HepG2 (cell line): ENCODE measurements around the gene HS6ST1. TPM values are rescaled to one million over a fixed set of nuclear protein-coding genes. Genes with fewer than 3 reads are reported as not detected.

ENCODE experiments used
- CENPX ChIP-seq: sonication (generic); formaldehyde crosslinking; IDR thresholded peaks from 2 replicates; pipeline ENCODE4 v1.9.0; 2021; ENCODE audit warnings: mild to moderate bottlenecking, missing genetic modification reagents, moderate library complexity
- HDAC2 ChIP-seq: sonication (generic); formaldehyde crosslinking; IDR thresholded peaks from 2 replicates; pipeline ENCODE4 v1.4.0; 2020; ENCODE audit warnings: missing genetic modification reagents
- HIVEP1 ChIP-seq: sonication (generic); formaldehyde crosslinking; IDR thresholded peaks from 2 replicates; pipeline ENCODE4 v1.4.0; 2020; ENCODE audit warnings: mild to moderate bottlenecking, missing genetic modification reagents
- JARID2 ChIP-seq: sonication (generic); formaldehyde crosslinking; IDR thresholded peaks from 2 replicates; pipeline ENCODE4 v1.8.1; 2023; ENCODE audit warnings: missing genetic modification reagents, inconsistent platforms; ENCODE audit not compliant: insufficient replicate concordance
- JUN ChIP-seq: sonication (generic); formaldehyde crosslinking; IDR thresholded peaks from 2 replicates; pipeline ENCODE4 v1.4.0; 2020; ENCODE audit warnings: mild to moderate bottlenecking, missing genetic modification reagents
- PAWR ChIP-seq: sonication (generic); formaldehyde crosslinking; IDR thresholded peaks from 2 replicates; pipeline ENCODE4 v1.4.0; 2020; ENCODE audit warnings: missing genetic modification reagents, mild to moderate bottlenecking, borderline replicate concordance
- PBX2 ChIP-seq: IDR thresholded peaks from 2 replicates; pipeline ENCODE4 v1.6.1; 2016; ENCODE audit warnings: control low read depth
- PHF21A ChIP-seq: sonication (generic); formaldehyde crosslinking; IDR thresholded peaks from 2 replicates; pipeline ENCODE4 v1.5.0; 2020; ENCODE audit warnings: mild to moderate bottlenecking, missing genetic modification reagents
- PITX1 ChIP-seq: sonication (generic); formaldehyde crosslinking; IDR thresholded peaks from 2 replicates; pipeline ENCODE4 v1.5.1; 2020; ENCODE audit warnings: mild to moderate bottlenecking, missing genetic modification reagents
- SIX1 ChIP-seq: sonication (generic); formaldehyde crosslinking; IDR thresholded peaks from 2 replicates; pipeline ENCODE4 v1.4.0; 2020; ENCODE audit warnings: missing genetic modification reagents, borderline replicate concordance
- SYNCRIP ChIP-seq: fragments of 200-400 bp; formaldehyde crosslinking; IDR thresholded peaks from 2 replicates; pipeline ENCODE4 v1.6.1; 2018; ENCODE audit warnings: mild to moderate bottlenecking, low read depth, low read length; ENCODE audit not compliant: insufficient read depth
- TFAP4 ChIP-seq: sonication (generic); IDR thresholded peaks from 2 replicates; pipeline ENCODE4 v1.6.1; 2016; ENCODE audit warnings: low read depth, borderline replicate concordance
- TP53 ChIP-seq: sonication (generic); formaldehyde crosslinking; conservative IDR thresholded peaks from 2 replicates; pipeline ENCODE4 v1.4.0; 2020; ENCODE audit warnings: missing genetic modification reagents
- ZBTB1 ChIP-seq: sonication (generic); formaldehyde crosslinking; IDR thresholded peaks from 2 replicates; pipeline ENCODE4 v1.4.0; 2020; ENCODE audit warnings: missing genetic modification reagents, borderline replicate concordance
- ZBTB46 ChIP-seq: sonication (generic); formaldehyde crosslinking; IDR thresholded peaks from 2 replicates; pipeline ENCODE4 v1.4.0; 2020; ENCODE audit warnings: mild to moderate bottlenecking, missing genetic modification reagents, borderline replicate concordance
- ZMYM2 ChIP-seq: sonication (generic); formaldehyde crosslinking; IDR thresholded peaks from 2 replicates; pipeline ENCODE4 v1.8.0; 2022; ENCODE audit warnings: mild to moderate bottlenecking, missing genetic modification reagents
- ZNF138 ChIP-seq: sonication (generic); formaldehyde crosslinking; IDR thresholded peaks from 2 replicates; pipeline ENCODE4 v1.5.0; 2020; ENCODE audit warnings: mild to moderate bottlenecking, low read depth, missing genetic modification reagents
- ZNF225 ChIP-seq: sonication (generic); formaldehyde crosslinking; IDR thresholded peaks from 2 replicates; pipeline ENCODE4 v1.4.0; 2020; ENCODE audit warnings: mild to moderate bottlenecking, missing genetic modification reagents
- ZNF33B ChIP-seq: sonication (generic); formaldehyde crosslinking; IDR thresholded peaks from 2 replicates; pipeline ENCODE4 v1.5.1; 2020; ENCODE audit warnings: mild to moderate bottlenecking, missing genetic modification reagents
- ZNF350 ChIP-seq: sonication (generic); formaldehyde crosslinking; IDR thresholded peaks from 2 replicates; pipeline ENCODE4 v1.4.0; 2020; ENCODE audit warnings: mild to moderate bottlenecking, low read depth, missing genetic modification reagents, borderline replicate concordance
- ZNF512B ChIP-seq: sonication (generic); formaldehyde crosslinking; IDR thresholded peaks from 2 replicates; pipeline ENCODE4 v1.5.1; 2020; ENCODE audit warnings: missing genetic modification reagents, mild to moderate bottlenecking, borderline replicate concordance
- ZNF562 ChIP-seq: sonication (generic); formaldehyde crosslinking; IDR thresholded peaks from 2 replicates; pipeline ENCODE4 v1.8.0; 2022; ENCODE audit warnings: missing genetic modification reagents, borderline replicate concordance
- ZSCAN22 ChIP-seq: sonication (generic); formaldehyde crosslinking; IDR thresholded peaks from 2 replicates; pipeline ENCODE4 v1.4.0; 2020; ENCODE audit warnings: mild to moderate bottlenecking, missing genetic modification reagents
- ZSCAN29 ChIP-seq: sonication (generic); formaldehyde crosslinking; conservative IDR thresholded peaks from 2 replicates; pipeline ENCODE4 v1.4.0; 2020; ENCODE audit warnings: mild to moderate bottlenecking, missing genetic modification reagents
- polyA plus RNA-seq, 8 experiments: library from polyadenylated mRNA; depleted of rRNA in 3 of 8; stranded (reverse) in 7 of 8; unstranded in 1 of 8; fragments of >200 nt; fragmentation: Illumina TruSeq in 4 of 8; extraction: Trizol in 4 of 8; gene quantifications; 2 replicates each; pipeline versions ENCODE4 v1.2.1 to v1.2.3, GENCODE V29; 2011 to 2016; ENCODE audit warnings: low read depth in 4 of 8, missing spikeins in 1 of 8, mixed read lengths in 1 of 8; ENCODE audit not compliant: insufficient read depth in 1 of 8
- total RNA-seq, 5 experiments: library from RNA; depleted of rRNA; stranded (reverse); fragments of >200 nt; fragmentation: Illumina TruSeq; extraction: Trizol; gene quantifications; 2 replicates each; pipeline ENCODE4 v1.2.3, GENCODE V29; 2016; ENCODE audit warnings: low read depth in 1 of 5

HS6ST1 gene
- total and polyA plus RNA-seq, 2 of the 13 experiments (the other 11 are each of a cell fraction or from before 2014, with no cell fraction given), result 34.5 to 84.6 TPM

- 0 out of 2 replicates have a peak, but pooled peaks have one; percentile 15 for TF ChIP-seq ZNF512B (CRISPR knock-in tag)
- 0 out of 2 replicates have a peak, but pooled peaks have one; percentile 10 for TF ChIP-seq JUN (CRISPR knock-in tag)
- TF ChIP-seq ZNF33B (CRISPR knock-in tag), result no peak
- no peak for TF ChIP-seq HIVEP1 (CRISPR knock-in tag)
- TF ChIP-seq TP53, result no peak
- no peak for TF ChIP-seq PITX1
- TF ChIP-seq PHF21A (CRISPR knock-in tag), result peak; percentile 28; the same call in 1 of the 2 replicates
- no peak for TF ChIP-seq ZBTB1 (CRISPR knock-in tag)
- no peak for TF ChIP-seq JARID2 (CRISPR knock-in tag)
- TF ChIP-seq ZBTB46 (CRISPR knock-in tag), result 0 out of 2 replicates have a peak, but pooled peaks have one; percentile 51
- no peak for TF ChIP-seq HDAC2 (CRISPR knock-in tag)
- peak; percentile 15; the same call in 1 of the 2 replicates for TF ChIP-seq TFAP4
- TF ChIP-seq SIX1, result no peak
- no peak for TF ChIP-seq SYNCRIP
- TF ChIP-seq ZNF350 (CRISPR knock-in tag), result no peak
- TF ChIP-seq PAWR (CRISPR knock-in tag), result 0 out of 2 replicates have a peak, but pooled peaks have one; percentile 70
- TF ChIP-seq CENPX (CRISPR knock-in tag), result no peak
- no peak for TF ChIP-seq ZMYM2 (CRISPR knock-in tag)
- no peak for TF ChIP-seq ZNF138 (CRISPR knock-in tag)
- TF ChIP-seq ZSCAN22 (CRISPR knock-in tag), result no peak
- peak; percentile 47; the same call in 1 of the 2 replicates for TF ChIP-seq ZSCAN29 (CRISPR knock-in tag)
- TF ChIP-seq ZNF562 (CRISPR knock-in tag), result no peak
- no peak for TF ChIP-seq PBX2
- no peak for TF ChIP-seq ZNF225
These were observed 59.1 kb downstream of the HS6ST1 start (continued) for GRCh38 chr2:128259585-128259984.
